ENCODE results near the gene UBE2L3.
"Not testable (repeated sequence)": the region's sequence is repeated elsewhere in the genome, so short reads cannot be mapped to it uniquely, and the experiment has no call there.

UBE2L3 gene

GRCh38 chr22:21634844-21635243 is 67.3 kb downstream of the UBE2L3 start:
- TF ChIP-seq, protein P1, sequence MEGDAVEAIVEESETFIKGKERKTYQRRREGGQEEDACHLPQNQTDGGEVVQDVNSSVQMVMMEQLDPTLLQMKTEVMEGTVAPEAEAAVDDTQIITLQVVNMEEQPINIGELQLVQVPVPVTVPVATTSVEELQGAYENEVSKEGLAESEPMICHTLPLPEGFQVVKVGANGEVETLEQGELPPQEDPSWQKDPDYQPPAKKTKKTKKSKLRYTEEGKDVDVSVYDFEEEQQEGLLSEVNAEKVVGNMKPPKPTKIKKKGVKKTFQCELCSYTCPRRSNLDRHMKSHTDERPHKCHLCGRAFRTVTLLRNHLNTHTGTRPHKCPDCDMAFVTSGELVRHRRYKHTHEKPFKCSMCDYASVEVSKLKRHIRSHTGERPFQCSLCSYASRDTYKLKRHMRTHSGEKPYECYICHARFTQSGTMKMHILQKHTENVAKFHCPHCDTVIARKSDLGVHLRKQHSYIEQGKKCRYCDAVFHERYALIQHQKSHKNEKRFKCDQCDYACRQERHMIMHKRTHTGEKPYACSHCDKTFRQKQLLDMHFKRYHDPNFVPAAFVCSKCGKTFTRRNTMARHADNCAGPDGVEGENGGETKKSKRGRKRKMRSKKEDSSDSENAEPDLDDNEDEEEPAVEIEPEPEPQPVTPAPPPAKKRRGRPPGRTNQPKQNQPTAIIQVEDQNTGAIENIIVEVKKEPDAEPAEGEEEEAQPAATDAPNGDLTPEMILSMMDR (conservative IDR thresholded peaks at IDR 0.05; ENCODE audit: control insufficient read depth, insufficient read depth, low read depth, low read length): no peak
- DNase-seq (ENCODE audit: low read depth): no peak
- no peak overlapping the region for H3K4me3 ChIP-seq (ENCODE audit: control insufficient read depth, low read depth, low read length)

GRCh38 chr22:21635771-21636510 is 68.4 kb downstream of the UBE2L3 start:
- TF ChIP-seq, protein P1 (conservative IDR thresholded peaks at IDR 0.05; ENCODE audit: control insufficient read depth, insufficient read depth, low read depth, low read length): no peak
- H3K4me3 ChIP-seq (ENCODE audit: control insufficient read depth, low read depth, low read length): no peak overlapping the region
- DNase-seq (ENCODE audit: low read depth): no peak

DNA sequence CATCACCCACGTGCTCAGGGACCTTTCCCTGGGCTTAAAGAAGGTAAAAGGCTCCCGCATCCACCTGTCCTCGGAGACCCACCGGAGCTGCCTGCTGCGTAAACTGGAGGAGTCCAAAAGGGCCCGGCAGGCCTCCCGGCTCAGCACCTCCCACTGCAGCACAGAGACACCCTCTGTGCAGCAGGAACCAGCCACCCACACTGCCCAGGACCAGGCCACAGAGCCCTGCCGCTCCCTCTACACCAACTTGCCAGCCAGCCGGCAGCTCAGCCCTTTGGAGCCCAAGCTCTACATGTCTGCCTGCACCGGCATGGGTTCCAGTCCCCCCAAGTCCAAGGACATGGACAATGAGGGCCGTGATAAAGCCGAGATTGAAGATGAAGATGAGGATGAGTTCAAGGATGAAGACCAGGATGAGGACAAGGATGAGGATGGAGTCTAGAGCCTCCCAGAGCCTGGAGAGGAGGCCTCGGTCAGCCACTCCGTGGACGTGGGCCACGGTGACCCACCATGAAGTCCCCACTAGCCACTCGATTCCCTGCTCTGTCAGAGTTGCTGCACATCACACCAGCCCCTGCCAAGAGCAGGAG is 69.2 kb downstream of the UBE2L3 start:
- TF ChIP-seq, protein P1 (conservative IDR thresholded peaks at IDR 0.05; ENCODE audit: control insufficient read depth, insufficient read depth, low read depth, low read length): no peak
- no peak for DNase-seq (ENCODE audit: low read depth)
- no peak overlapping the region for H3K4me3 ChIP-seq (ENCODE audit: control insufficient read depth, low read depth, low read length)

DNA sequence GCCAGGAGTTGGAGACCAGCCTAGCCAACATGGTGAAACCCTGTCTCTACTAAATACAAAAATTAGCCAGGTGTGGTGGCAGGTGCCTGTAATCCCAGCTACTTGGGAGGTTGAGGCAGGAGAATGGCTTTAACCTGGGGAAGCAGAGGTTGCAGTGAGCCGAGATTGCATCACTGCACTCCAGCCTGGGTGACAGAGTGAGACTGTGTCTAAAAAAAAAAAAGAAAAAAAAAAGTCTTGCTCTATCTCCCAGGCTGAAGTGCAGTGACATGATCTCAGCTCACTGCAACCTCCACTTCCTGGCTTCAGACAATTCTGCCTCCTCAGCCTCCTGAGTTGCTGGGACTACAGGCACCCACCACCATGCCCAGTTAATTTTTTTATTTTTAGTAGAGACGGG is 69.9 kb downstream of the UBE2L3 start:
- not testable (repeated sequence) for DNase-seq (ENCODE audit: low read depth); H3K4me3 ChIP-seq (ENCODE audit: control insufficient read depth, low read depth, low read length)

GRCh38 chr22:21639359-21639758 is 71.8 kb downstream of the UBE2L3 start:
- H3K4me3 ChIP-seq (ENCODE audit: control insufficient read depth, low read depth, low read length): no peak overlapping the region
- TF ChIP-seq, protein P1 (conservative IDR thresholded peaks at IDR 0.05; ENCODE audit: control insufficient read depth, insufficient read depth, low read depth, low read length): no peak
- no peak for DNase-seq (ENCODE audit: low read depth)

DNA sequence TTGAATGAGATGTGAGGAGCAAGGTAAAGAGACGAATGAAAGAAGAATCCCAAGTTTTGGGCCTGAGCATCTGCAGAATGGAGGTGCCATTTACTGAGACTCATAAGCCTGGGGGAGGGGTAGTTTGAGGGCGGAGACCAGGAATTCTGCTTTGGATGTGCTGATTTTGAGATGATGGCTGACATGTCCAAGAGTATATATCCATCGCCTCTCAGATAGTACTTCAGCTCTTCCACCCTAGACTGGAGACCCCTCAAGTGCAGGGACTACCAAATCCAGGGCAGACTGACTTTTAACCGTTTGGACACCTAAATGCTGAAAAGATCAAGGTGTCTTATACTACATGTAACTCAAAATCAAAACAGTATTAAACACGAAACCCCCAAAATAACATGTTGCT is 73.3 kb downstream of the UBE2L3 start:
- TF ChIP-seq, protein P1 (conservative IDR thresholded peaks at IDR 0.05; ENCODE audit: control insufficient read depth, insufficient read depth, low read depth, low read length): no peak
- no peak for DNase-seq (ENCODE audit: low read depth)
- H3K4me3 ChIP-seq (ENCODE audit: control insufficient read depth, low read depth, low read length): no peak overlapping the region

- DNase-seq (ENCODE audit: low read depth): peak; percentile 58
- TF ChIP-seq, protein P1 (conservative IDR thresholded peaks at IDR 0.05; ENCODE audit: control insufficient read depth, insufficient read depth, low read depth, low read length): peak; percentile 59
- peak overlapping the region; percentile 65 for H3K4me3 ChIP-seq (ENCODE audit: control insufficient read depth, low read depth, low read length)
These were observed 73.9 kb downstream of the UBE2L3 start for GRCh38 chr22:21641417-21641788.
